Transverse colon (tissue), 4 donors: Measurements from ENCODE around the gene GPR61. TPM values are rescaled to one million over a fixed set of nuclear protein-coding genes. Genes with fewer than 3 reads are reported as not detected.

ENCODE experiments used
- DNase-seq: peaks from one replicate; pipeline ENCODE4 v3.0.0-alpha.2; 2019
- H3K27ac ChIP-seq, 4 donors: fragments of 200-600 bp; sonication (generic); 2 replicates each; pipeline ENCODE4 v1.5.1; 2016 to 2018; ENCODE audit warnings: inconsistent platforms in 4 of 4
- H3K27me3 ChIP-seq: fragments of 200-600 bp; sonication (generic); 2 replicates; pipeline ENCODE4 v1.5.1; 2017; ENCODE audit warnings: inconsistent platforms
- H3K36me3 ChIP-seq, 4 donors: fragments of 200-600 bp; sonication (generic); 2 replicates each; pipeline ENCODE4 v1.5.1; 2017 to 2019; ENCODE audit warnings: inconsistent platforms in 4 of 4
- H3K4me1 ChIP-seq, 4 donors: fragments of 200-600 bp; sonication (generic); 2 replicates each; pipeline ENCODE4 v1.5.1; 2017 to 2020; ENCODE audit warnings: inconsistent platforms in 4 of 4
- H3K4me3 ChIP-seq, 4 donors: fragments of 200-600 bp; sonication (generic); 1 replicate in 1 of 4; 2 replicates in 3 of 4; pipeline versions ENCODE4 v1.5.1 to v1.6.1; 2017 to 2019; ENCODE audit warnings: inconsistent platforms in 4 of 4
- H3K9me3 ChIP-seq, 2 donors: fragments of 200-600 bp; sonication (generic); 2 replicates each; pipeline ENCODE4 v1.5.1; 2017 to 2019; ENCODE audit warnings: inconsistent platforms in 2 of 2
- CTCF ChIP-seq, 5 experiments: fragments of 200-600 bp in 3 of 5; fragments of 450-650 bp in 2 of 5; sonication (generic) in 3 of 5; IDR thresholded peaks; 1 replicate in 2 of 5; 2 replicates in 3 of 5; pipeline ENCODE4 v1.5.1; 2016 to 2017; ENCODE audit warnings: antibody characterized with exemption in 5 of 5, inconsistent platforms in 3 of 5, mild to moderate bottlenecking in 2 of 5, moderate library complexity in 1 of 5
- EP300 ChIP-seq: sonication (generic); formaldehyde crosslinking; IDR thresholded peaks from one replicate; pipeline ENCODE4 v1.6.1; 2017; ENCODE audit warnings: antibody characterized with exemption, low read depth
- POLR2A ChIP-seq: fragments of 450-650 bp; IDR thresholded peaks from one replicate; pipeline ENCODE4 v1.6.1; 2016; ENCODE audit warnings: antibody characterized with exemption, mild to moderate bottlenecking, moderate library complexity
- POLR2AphosphoS5 ChIP-seq, 3 donors: sonication (generic); formaldehyde crosslinking; IDR thresholded peaks; one replicate each; pipeline ENCODE4 v1.6.1; 2016; ENCODE audit warnings: antibody characterized with exemption in 3 of 3
- WGBS, 2 donors: methylation state at CpG; one replicate each; pipeline ENCODE4 v1.1.5; 2018; ENCODE audit warnings: low coverage in 1 of 2; 5-methylcytosine and 5-hydroxymethylcytosine counted together
- in situ Hi-C, 4 donors: fragments of 200-750 bp; cut with MboI; loops; one replicate each; pipeline versions ENCODE4 v1.15.0 to v1.15.1; 2017; ENCODE audit warnings: low sequenced_read_pairs in 3 of 4, low pct_ligation_motif_present in 1 of 4, low pct_unique_long_range_greater_than_20kb in 1 of 4
- intact Hi-C: fragments of 100-400 bp; cut with DNase I; formaldehyde crosslinking; loops from one replicate; pipeline ENCODE4 v1.15.1; 2023; ENCODE audit warnings: low total_unique reads
- total RNA-seq, 4 donors: library from RNA; depleted of rRNA; stranded (reverse); fragments of >200 nt; gene quantifications; one replicate each; pipeline ENCODE4 v1.1.0, GENCODE V29; 2016

GPR61 gene
- total RNA-seq, 4 donors from 2014 or later: not detected

DNA sequence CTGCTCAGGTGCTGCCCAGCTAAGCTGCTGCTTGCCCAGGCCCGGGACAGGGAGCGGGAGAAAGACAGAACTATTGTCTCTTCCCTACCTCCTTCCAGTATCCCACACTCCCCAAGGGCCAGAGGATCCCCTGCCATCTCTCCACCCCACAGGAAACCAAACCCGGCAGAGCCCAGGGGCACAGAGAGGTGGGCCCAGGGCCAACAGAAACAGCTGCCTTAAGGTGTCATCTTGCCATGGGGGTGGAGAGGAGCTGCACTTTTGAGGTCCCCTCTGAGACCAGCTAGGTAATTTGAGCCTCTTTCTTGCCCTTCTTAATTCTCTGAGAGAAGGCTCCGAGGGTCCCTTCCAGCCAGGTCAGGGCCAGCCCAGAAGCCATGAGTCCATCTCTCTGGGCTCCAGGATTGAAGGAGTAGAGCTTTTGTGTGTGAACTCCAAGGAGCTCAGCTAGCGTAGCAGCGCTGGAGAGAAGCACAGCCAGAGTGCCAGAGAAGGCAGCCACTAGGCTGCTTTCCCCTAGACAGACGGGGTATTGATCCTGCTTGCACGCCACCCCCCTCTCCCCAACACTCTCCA is 9.7 kb upstream of the GPR61 start:
- TF ChIP-seq CTCF (IDR thresholded peaks at IDR 0.05): no peak
- TF ChIP-seq EP300: no peak
- TF ChIP-seq POLR2A: no peak
- no peak for TF ChIP-seq POLR2AphosphoS5 (IDR thresholded peaks at IDR 0.05)
- H3K27ac ChIP-seq: no peak overlapping the region
- DNase-seq: no peak
- intact Hi-C loops (loop anchor here (2.0 kb wide), 1 partner anchor 31 kb away; no protein-coding TSS in a partner anchor), in situ Hi-C loops (loop anchor here (5.0 to 25.0 kb wide), 5 partner anchors 33 to 457 kb away; partner anchors contain the start of gene AHCYL1 (in 1 of the 4))
- peaks cover 4 to 15% (median 7%) of the 10 kb centered on the region in 4 donors for H3K4me1 ChIP-seq
- WGBS, 2 donors: 73% methylated on average over 7 of the region's 8 CpGs; no CpG with 5 or more reads in 1 of the 2 donors
- no peaks in the 10 kb centered on the region for H3K9me3 ChIP-seq
- H3K4me3 ChIP-seq: no peak overlapping the region
- no peaks in the 10 kb centered on the region for H3K27me3 ChIP-seq
- H3K36me3 ChIP-seq: no peaks in the 10 kb centered on the region

DNA sequence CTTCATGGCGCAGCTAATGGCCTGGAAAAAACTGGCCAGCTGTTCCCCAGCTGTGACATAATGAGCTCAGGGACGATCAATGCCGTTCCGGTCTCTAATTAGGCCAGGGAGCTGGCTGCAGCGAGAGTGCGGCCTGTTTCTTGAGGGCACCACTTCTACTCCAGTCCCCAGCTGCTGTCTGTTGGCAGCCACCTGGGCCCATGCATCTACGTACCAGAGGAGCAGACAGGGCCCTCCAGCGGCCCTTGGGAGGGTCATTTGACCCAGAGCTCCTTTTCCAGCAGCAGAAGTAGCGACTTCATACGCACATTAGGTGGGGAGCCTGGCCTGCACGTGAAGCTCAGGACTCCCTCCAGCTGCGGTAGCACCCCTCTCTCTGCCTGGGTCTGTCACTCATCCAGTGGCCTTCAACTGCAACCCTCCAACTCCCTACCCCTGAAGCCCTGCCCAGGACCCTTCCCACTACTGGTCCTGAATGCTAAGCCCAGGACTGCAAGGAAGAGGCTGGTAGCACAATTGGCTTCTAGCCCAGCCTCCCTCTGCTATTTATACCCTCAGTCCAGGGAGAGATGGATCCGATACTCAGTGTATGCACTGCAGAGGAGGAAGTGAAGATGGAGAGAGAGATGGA is 9.1 kb upstream of the GPR61 start:
- no peak for TF ChIP-seq POLR2AphosphoS5 (IDR thresholded peaks at IDR 0.05)
- TF ChIP-seq POLR2A: no peak
- TF ChIP-seq EP300: no peak
- no peak for TF ChIP-seq CTCF (IDR thresholded peaks at IDR 0.05)
- WGBS, 2 donors: 78 to 83% methylated on average over 3 to 13 of the region's 13 CpGs
- DNase-seq: no peak
- no peaks in the 10 kb centered on the region for H3K36me3 ChIP-seq
- H3K4me3 ChIP-seq: no peak overlapping the region
- no peak overlapping the region for H3K27ac ChIP-seq
- H3K9me3 ChIP-seq: no peaks in the 10 kb centered on the region
- H3K4me1 ChIP-seq: peaks cover 4 to 15% (median 7%) of the 10 kb centered on the region in 4 donors
- no peaks in the 10 kb centered on the region for H3K27me3 ChIP-seq
- in situ Hi-C loops: loop anchor here (5.0 to 25.0 kb wide), 5 partner anchors 33 to 457 kb away; partner anchors contain the start of gene AHCYL1 (in 1 of the 4)
- intact Hi-C loops: loop anchor here (2.0 kb wide), 1 partner anchor 32 kb away; no protein-coding TSS in a partner anchor

GRCh38 chr1:109531380-109531779 is 8.3 kb upstream of the GPR61 start:
- Histone ChIP-seq H3K36me3 (no peaks in the 10 kb centered on the region), H3K4me1 (peaks cover 4 to 22% (median 7%) of the 10 kb centered on the region in 4 donors), H3K27me3 (no peaks in the 10 kb centered on the region), H3K9me3 (no peaks in the 10 kb centered on the region), H3K27ac (no peak overlapping the region), H3K4me3 (no peak overlapping the region)
- 77% methylated on average over 4 of the region's 4 CpGs; no CpG with 5 or more reads in 1 of the 2 donors for WGBS, 2 donors
- TF ChIP-seq POLR2A (no peak), CTCF (IDR thresholded peaks at IDR 0.05) (no peak), POLR2AphosphoS5 (IDR thresholded peaks at IDR 0.05) (no peak)
- intact Hi-C loops (loop anchor here (2.0 kb wide), 1 partner anchor 33 kb away; no protein-coding TSS in a partner anchor), in situ Hi-C loops (loop anchor here (5.0 to 25.0 kb wide), 5 partner anchors 34 to 456 kb away; partner anchors contain the start of gene AHCYL1 (in 1 of the 4))
- DNase-seq: no peak

- H3K36me3 ChIP-seq: no peaks in the 10 kb centered on the region
- H3K27ac ChIP-seq: no peak overlapping the region
- in situ Hi-C loops: loop anchor here (5.0 to 25.0 kb wide), 5 partner anchors 35 to 455 kb away; partner anchors contain the start of gene AHCYL1 (in 1 of the 4)
- H3K4me3 ChIP-seq: no peak overlapping the region
- DNase-seq: no peak
- no peaks in the 10 kb centered on the region for H3K9me3 ChIP-seq
- peaks cover 4 to 25% (median 7%) of the 10 kb centered on the region in 4 donors for H3K4me1 ChIP-seq
- 49% methylated on average over 16 of the region's 16 CpGs; no CpG with 5 or more reads in 1 of the 2 donors for WGBS, 2 donors
- H3K27me3 ChIP-seq: no peaks in the 10 kb centered on the region
- intact Hi-C loops: loop anchor here (2.0 kb wide), 1 partner anchor 33 kb away; no protein-coding TSS in a partner anchor
- TF ChIP-seq POLR2AphosphoS5 (IDR thresholded peaks at IDR 0.05) (no peak), POLR2A (no peak), CTCF (IDR thresholded peaks at IDR 0.05) (no peak), EP300 (no peak)
Observed at GRCh38 chr1:109531826-109532364, 7.8 kb upstream of the GPR61 start.
